SH-SY5Y (cell line): ENCODE results near the gene SAMD4A.

ENCODE experiments used
- GATA2 ChIP-seq: IDR thresholded peaks from 2 replicates; pipeline ENCODE4 v1.6.1; 2011; ENCODE audit warnings: mild to moderate bottlenecking, low read depth, low read length
- GATA3 ChIP-seq: IDR thresholded peaks from 2 replicates; pipeline ENCODE4 v1.6.1; 2011; ENCODE audit warnings: low read depth, mild to moderate bottlenecking, low read length, moderate library complexity

DNA sequence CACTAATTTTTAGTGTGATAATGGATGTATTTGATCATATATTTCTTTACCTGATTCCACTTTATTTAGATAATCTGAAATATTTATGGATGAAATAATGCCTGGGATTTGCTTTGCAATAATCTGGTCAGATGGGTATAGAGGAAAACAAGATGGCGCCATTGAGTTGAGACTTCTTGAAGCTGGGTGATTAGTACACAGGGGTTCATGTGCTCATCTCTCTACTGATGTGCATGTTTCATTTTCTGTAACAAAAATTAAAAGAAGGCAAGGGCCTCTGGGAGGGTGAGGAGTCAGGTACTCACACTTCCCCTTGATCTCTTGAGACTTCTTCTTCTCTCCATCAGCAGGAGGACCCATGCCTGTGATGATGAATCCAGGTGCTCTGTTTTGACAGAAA is 273.9 kb downstream of the SAMD4A start:
- TF ChIP-seq GATA2: no peak
- no peak for TF ChIP-seq GATA3
